Liver (tissue), 9 donors: ENCODE measurements around the gene TOX2. TPM values are rescaled to one million over a fixed set of nuclear protein-coding genes. Genes with fewer than 3 reads are reported as not detected.

Experiments
- DNase-seq: peaks from one replicate; pipeline ENCODE4 v3.0.0-alpha.2; 2017; ENCODE audit warnings: low spot score
- H3K27ac ChIP-seq, 2 donors: one replicate each; pipeline ENCODE4 v1.7.0; 2013; ENCODE audit warnings: inconsistent platforms in 2 of 2, low read length in 2 of 2, control low read depth in 1 of 2, low read depth in 1 of 2, mild to moderate bottlenecking in 1 of 2
- H3K27me3 ChIP-seq, 4 donors: one replicate each; pipeline versions ENCODE4 v1.6.1 to v1.7.0; 2013; ENCODE audit warnings: low read length in 3 of 4, inconsistent platforms in 1 of 4, mild to moderate bottlenecking in 1 of 4, moderate library complexity in 1 of 4; ENCODE audit not compliant: control insufficient read depth in 4 of 4, insufficient read depth in 4 of 4
- H3K36me3 ChIP-seq, 4 donors: one replicate each; pipeline versions ENCODE4 v1.6.1 to v1.7.0; 2013; ENCODE audit warnings: low read length in 3 of 4, mild to moderate bottlenecking in 3 of 4, low read depth in 1 of 4, moderate library complexity in 1 of 4; ENCODE audit not compliant: control insufficient read depth in 4 of 4, insufficient read depth in 3 of 4
- H3K4me1 ChIP-seq, 4 donors: one replicate each; pipeline versions ENCODE4 v1.6.1 to v1.7.0; 2013; ENCODE audit warnings: low read length in 3 of 4, mild to moderate bottlenecking in 3 of 4, moderate library complexity in 1 of 4; ENCODE audit not compliant: control insufficient read depth in 4 of 4, insufficient read depth in 4 of 4
- H3K4me3 ChIP-seq, 3 donors: one replicate each; pipeline versions ENCODE4 v1.6.1 to v1.7.0; 2013; ENCODE audit warnings: low read length in 3 of 3, control low read depth in 1 of 3, low read depth in 1 of 3, mild to moderate bottlenecking in 1 of 3
- H3K9ac ChIP-seq, 2 donors: one replicate each; pipeline ENCODE4 v1.7.0; 2013; ENCODE audit warnings: low read length in 2 of 2, mild to moderate bottlenecking in 2 of 2, moderate library complexity in 2 of 2, control low read depth in 1 of 2, low read depth in 1 of 2
- H3K9me3 ChIP-seq, 4 donors: one replicate each; pipeline versions ENCODE4 v1.6.1 to v1.7.0; 2013; ENCODE audit warnings: low read length in 3 of 4; ENCODE audit not compliant: control insufficient read depth in 4 of 4
- ATF3 ChIP-seq: IDR thresholded peaks from 2 replicates; pipeline ENCODE4 v1.6.1; 2016; ENCODE audit warnings: antibody characterized with exemption
- EGR1 ChIP-seq, 2 donors: IDR thresholded peaks; 2 replicates each; pipeline ENCODE4 v1.6.1; 2016 to 2018; ENCODE audit warnings: antibody characterized with exemption in 2 of 2, low read depth in 2 of 2
- FOXA1 ChIP-seq: IDR thresholded peaks from 2 replicates; pipeline ENCODE4 v1.6.1; 2016; ENCODE audit warnings: antibody characterized with exemption
- FOXA2 ChIP-seq: IDR thresholded peaks from 2 replicates; pipeline ENCODE4 v1.6.1; 2016; ENCODE audit warnings: antibody characterized with exemption
- GABPA ChIP-seq, 2 donors: IDR thresholded peaks in 1 of 2; conservative IDR thresholded peaks in 1 of 2; 2 replicates each; pipeline ENCODE4 v1.6.1; 2016; ENCODE audit warnings: antibody characterized with exemption in 2 of 2, mild to moderate bottlenecking in 1 of 2, moderate library complexity in 1 of 2
- HNF4G ChIP-seq: IDR thresholded peaks from 2 replicates; pipeline ENCODE4 v1.6.1; 2016; ENCODE audit warnings: antibody characterized with exemption
- JUND ChIP-seq, 2 donors: IDR thresholded peaks; 2 replicates each; pipeline ENCODE4 v1.6.1; 2016; ENCODE audit warnings: antibody characterized with exemption in 2 of 2
- MAX ChIP-seq: IDR thresholded peaks from 2 replicates; pipeline ENCODE4 v1.6.1; 2016; ENCODE audit warnings: antibody characterized with exemption
- NR2F2 ChIP-seq: IDR thresholded peaks from 2 replicates; pipeline ENCODE4 v1.6.1; 2016; ENCODE audit warnings: antibody characterized with exemption
- RAD21 ChIP-seq, 2 donors: IDR thresholded peaks; 2 replicates each; pipeline ENCODE4 v1.6.1; 2016; ENCODE audit warnings: antibody characterized with exemption in 2 of 2, mild to moderate bottlenecking in 2 of 2
- RXRA ChIP-seq, 2 donors: IDR thresholded peaks; 2 replicates each; pipeline ENCODE4 v1.6.1; 2017 to 2018; ENCODE audit warnings: antibody characterized with exemption in 2 of 2, mild to moderate bottlenecking in 1 of 2
- SP1 ChIP-seq: IDR thresholded peaks from 2 replicates; pipeline ENCODE4 v1.6.1; 2018; ENCODE audit warnings: antibody characterized with exemption, mild to moderate bottlenecking
- TAF1 ChIP-seq: conservative IDR thresholded peaks from 2 replicates; pipeline ENCODE4 v1.6.1; 2016; ENCODE audit warnings: antibody characterized with exemption, mild to moderate bottlenecking
- YY1 ChIP-seq: IDR thresholded peaks from 2 replicates; pipeline ENCODE4 v1.6.1; 2016; ENCODE audit warnings: antibody characterized with exemption, mild to moderate bottlenecking
- WGBS: extraction: QIAGEN DNeasy Blood & Tissue Kit; methylation state at CpG from one replicate; pipeline ENCODE4 v1.1.7; 2013; 5-methylcytosine and 5-hydroxymethylcytosine counted together
- polyA plus RNA-seq, 2 donors: library from polyadenylated mRNA; stranded (reverse) in 1 of 2; unstranded in 1 of 2; fragments of 200-250 nt in 1 of 2; fragments of >200 nt in 1 of 2; fragmentation: Nextera tagmentation in 1 of 2; extraction: Ambion mirVana in 1 of 2; gene quantifications; one replicate each; pipeline versions ENCODE4 v1.2.1 to v1.2.3, GENCODE V29; 2013 to 2015
- total RNA-seq, 2 donors: library from RNA; depleted of rRNA; stranded (reverse); fragments of >200 nt; gene quantifications; one replicate each; pipeline ENCODE4 v1.2.3, GENCODE V29; 2014
- TF ChIP-seq, protein P1 (sequence below): IDR thresholded peaks from 2 replicates; pipeline ENCODE4 v1.6.1; 2016; ENCODE audit warnings: antibody characterized with exemption, mild to moderate bottlenecking
- TF ChIP-seq, protein P2 (sequence below): IDR thresholded peaks from 2 replicates; pipeline ENCODE4 v1.6.1; 2016; ENCODE audit warnings: antibody characterized with exemption
- donor health status: healthy.
- donor health status: healthy.
- donor health status: healthy.
- donor health status: healthy.
- donor health status: healthy.

The TOX2 gene
- total and polyA plus RNA-seq, 4 donors, result 0.33 to 2.7 (median 1.4) TPM

GRCh38 chr20:44017211-44017610 is 102.6 kb downstream of the TOX2 start:
- no peaks in the 10 kb centered on the region for H3K36me3 ChIP-seq
- no peak for TF ChIP-seq YY1
- TF ChIP-seq, protein P1, sequence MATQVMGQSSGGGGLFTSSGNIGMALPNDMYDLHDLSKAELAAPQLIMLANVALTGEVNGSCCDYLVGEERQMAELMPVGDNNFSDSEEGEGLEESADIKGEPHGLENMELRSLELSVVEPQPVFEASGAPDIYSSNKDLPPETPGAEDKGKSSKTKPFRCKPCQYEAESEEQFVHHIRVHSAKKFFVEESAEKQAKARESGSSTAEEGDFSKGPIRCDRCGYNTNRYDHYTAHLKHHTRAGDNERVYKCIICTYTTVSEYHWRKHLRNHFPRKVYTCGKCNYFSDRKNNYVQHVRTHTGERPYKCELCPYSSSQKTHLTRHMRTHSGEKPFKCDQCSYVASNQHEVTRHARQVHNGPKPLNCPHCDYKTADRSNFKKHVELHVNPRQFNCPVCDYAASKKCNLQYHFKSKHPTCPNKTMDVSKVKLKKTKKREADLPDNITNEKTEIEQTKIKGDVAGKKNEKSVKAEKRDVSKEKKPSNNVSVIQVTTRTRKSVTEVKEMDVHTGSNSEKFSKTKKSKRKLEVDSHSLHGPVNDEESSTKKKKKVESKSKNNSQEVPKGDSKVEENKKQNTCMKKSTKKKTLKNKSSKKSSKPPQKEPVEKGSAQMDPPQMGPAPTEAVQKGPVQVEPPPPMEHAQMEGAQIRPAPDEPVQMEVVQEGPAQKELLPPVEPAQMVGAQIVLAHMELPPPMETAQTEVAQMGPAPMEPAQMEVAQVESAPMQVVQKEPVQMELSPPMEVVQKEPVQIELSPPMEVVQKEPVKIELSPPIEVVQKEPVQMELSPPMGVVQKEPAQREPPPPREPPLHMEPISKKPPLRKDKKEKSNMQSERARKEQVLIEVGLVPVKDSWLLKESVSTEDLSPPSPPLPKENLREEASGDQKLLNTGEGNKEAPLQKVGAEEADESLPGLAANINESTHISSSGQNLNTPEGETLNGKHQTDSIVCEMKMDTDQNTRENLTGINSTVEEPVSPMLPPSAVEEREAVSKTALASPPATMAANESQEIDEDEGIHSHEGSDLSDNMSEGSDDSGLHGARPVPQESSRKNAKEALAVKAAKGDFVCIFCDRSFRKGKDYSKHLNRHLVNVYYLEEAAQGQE, result no peak
- TF ChIP-seq ATF3, result no peak
- no peak for TF ChIP-seq HNF4G
- no peak for TF ChIP-seq MAX
- no peak for TF ChIP-seq RXRA (IDR thresholded peaks at IDR 0.05)
- TF ChIP-seq TAF1, result no peak
- TF ChIP-seq JUND (IDR thresholded peaks at IDR 0.05), result no peak
- no peak for TF ChIP-seq NR2F2
- no peak for TF ChIP-seq GABPA (IDR thresholded peaks at IDR 0.05 in 1 of 2, conservative IDR thresholded peaks at IDR 0.05 in 1 of 2)
- TF ChIP-seq SP1, result no peak
- TF ChIP-seq, protein P2, sequence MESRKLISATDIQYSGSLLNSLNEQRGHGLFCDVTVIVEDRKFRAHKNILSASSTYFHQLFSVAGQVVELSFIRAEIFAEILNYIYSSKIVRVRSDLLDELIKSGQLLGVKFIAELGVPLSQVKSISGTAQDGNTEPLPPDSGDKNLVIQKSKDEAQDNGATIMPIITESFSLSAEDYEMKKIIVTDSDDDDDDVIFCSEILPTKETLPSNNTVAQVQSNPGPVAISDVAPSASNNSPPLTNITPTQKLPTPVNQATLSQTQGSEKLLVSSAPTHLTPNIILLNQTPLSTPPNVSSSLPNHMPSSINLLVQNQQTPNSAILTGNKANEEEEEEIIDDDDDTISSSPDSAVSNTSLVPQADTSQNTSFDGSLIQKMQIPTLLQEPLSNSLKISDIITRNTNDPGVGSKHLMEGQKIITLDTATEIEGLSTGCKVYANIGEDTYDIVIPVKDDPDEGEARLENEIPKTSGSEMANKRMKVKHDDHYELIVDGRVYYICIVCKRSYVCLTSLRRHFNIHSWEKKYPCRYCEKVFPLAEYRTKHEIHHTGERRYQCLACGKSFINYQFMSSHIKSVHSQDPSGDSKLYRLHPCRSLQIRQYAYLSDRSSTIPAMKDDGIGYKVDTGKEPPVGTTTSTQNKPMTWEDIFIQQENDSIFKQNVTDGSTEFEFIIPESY, result no peak
- no peak for TF ChIP-seq FOXA1
- no peak for TF ChIP-seq EGR1 (IDR thresholded peaks at IDR 0.05; ENCODE audit: low read depth in 2 of 2)
- no peak for TF ChIP-seq RAD21 (IDR thresholded peaks at IDR 0.05)
- TF ChIP-seq FOXA2, result no peak
- 93% methylated on average over 11 of the region's 11 CpGs for WGBS
- H3K9ac ChIP-seq, result no peak overlapping the region
- no peak overlapping the region for H3K4me3 ChIP-seq
- H3K27me3 ChIP-seq, result no peaks in the 10 kb centered on the region
- no peaks in the 10 kb centered on the region for H3K9me3 ChIP-seq
- H3K27ac ChIP-seq, result no peak overlapping the region
- DNase-seq, result no peak
- H3K4me1 ChIP-seq, result peaks cover 0 to 2% (median 0%) of the 10 kb centered on the region in 4 donors

DNA sequence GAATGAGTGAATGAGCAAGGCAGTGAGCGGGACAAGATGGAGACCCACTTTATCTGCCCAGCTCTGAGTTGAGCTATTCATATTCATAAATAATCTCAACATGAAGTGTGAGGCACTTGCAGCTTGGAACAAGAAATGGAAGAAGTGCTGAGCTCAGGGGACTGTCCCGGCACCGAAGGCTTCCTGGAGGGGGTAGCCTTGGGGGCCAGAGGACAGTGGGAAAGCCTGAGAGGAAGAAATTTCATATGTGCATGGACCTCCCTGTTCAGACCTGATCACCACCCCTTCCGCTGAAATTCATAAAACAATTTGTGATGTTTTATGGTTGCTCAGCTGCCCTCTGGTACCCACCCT is 103.2 kb downstream of the TOX2 start:
- 64% methylated on average over 4 of the region's 4 CpGs for WGBS
- Histone ChIP-seq H3K27me3 (no peaks in the 10 kb centered on the region), H3K9ac (no peak overlapping the region), H3K4me3 (no peak overlapping the region), H3K9me3 (no peaks in the 10 kb centered on the region), H3K4me1 (peaks cover 0 to 2% (median 0%) of the 10 kb centered on the region in 4 donors), H3K27ac (no peak overlapping the region), H3K36me3 (no peaks in the 10 kb centered on the region)
- no peak for TF ChIP-seq RXRA (IDR thresholded peaks at IDR 0.05)
- DNase-seq, result no peak
